Neural cell (in vitro differentiated cells): Measurements from ENCODE around the gene CEP295NL. TPM values are rescaled to one million over a fixed set of nuclear protein-coding genes. Genes with fewer than 3 reads are reported as not detected.
A peak's percentile ranks its signal among the peaks of the same experiment; 100 is the strongest.

Source experiments
- H2AFZ ChIP-seq: fragments of 200-600, 300-800 bp; sonication (generic), shearing (Covaris generic); 2 replicates; pipeline ENCODE4 v1.6.0; 2014; ENCODE audit warnings: low read depth, mild to moderate bottlenecking, antibody characterized with exemption, low read length, moderate library complexity
- H3F3A ChIP-seq: fragments of 200-600 bp; shearing (Covaris generic); 2 replicates; pipeline ENCODE4 v1.6.1; 2016; ENCODE audit warnings: mild to moderate bottlenecking, moderate library complexity, mixed read lengths, antibody characterized with exemption, low read length; ENCODE audit not compliant: insufficient read depth, poor library complexity, severe bottlenecking
- H3K27ac ChIP-seq: fragments of 200-600, 300-800 bp; sonication (generic), shearing (Covaris generic); 2 replicates; pipeline ENCODE4 v1.5.1; 2014; ENCODE audit warnings: mild to moderate bottlenecking, low read length, moderate library complexity
- H3K27me3 ChIP-seq: fragments of 300-800, 200-600 bp; sonication (generic), shearing (Covaris generic); 2 replicates; pipeline ENCODE4 v1.6.0; 2014; ENCODE audit warnings: mild to moderate bottlenecking, low read depth, low read length, moderate library complexity; ENCODE audit not compliant: insufficient read depth
- H3K36me3 ChIP-seq: fragments of 300-800, 200-600 bp; sonication (generic), shearing (Covaris generic); 2 replicates; pipeline ENCODE4 v1.5.1; 2014; ENCODE audit warnings: mild to moderate bottlenecking, antibody characterized with exemption, low read length, moderate library complexity; ENCODE audit not compliant: insufficient read depth
- H3K4me2 ChIP-seq: fragments of 300-800, 200-600 bp; sonication (generic), shearing (Covaris generic); 2 replicates; pipeline ENCODE4 v1.6.0; 2014; ENCODE audit warnings: mild to moderate bottlenecking, low read length
- H3K4me3 ChIP-seq: fragments of 300-800, 200-600 bp; sonication (generic), shearing (Covaris generic); 2 replicates; pipeline ENCODE4 v1.5.1; 2014; ENCODE audit warnings: mild to moderate bottlenecking, low read length, moderate library complexity
- H3K79me2 ChIP-seq: fragments of 200-600 bp; shearing (Covaris generic); replicated peaks from 2 replicates; pipeline ENCODE4 v1.6.0; 2014; ENCODE audit warnings: mild to moderate bottlenecking, low read length, moderate library complexity; ENCODE audit not compliant: insufficient read depth
- H3K9ac ChIP-seq: fragments of 300-800, 200-600 bp; sonication (generic), shearing (Covaris generic); 2 replicates; pipeline ENCODE4 v1.6.1; 2016; ENCODE audit warnings: mild to moderate bottlenecking, low read length, mixed read lengths
- H3K9me2 ChIP-seq: fragments of 200-600 bp; shearing (Covaris generic); 2 replicates; pipeline ENCODE4 v1.6.1; 2016; ENCODE audit warnings: mild to moderate bottlenecking, low read length, mixed read lengths; ENCODE audit not compliant: insufficient read depth
- H3K9me3 ChIP-seq: fragments of 200-600, 300-800 bp; sonication (generic), shearing (Covaris generic); 2 replicates; pipeline ENCODE4 v1.6.1; 2016; ENCODE audit warnings: mild to moderate bottlenecking, mixed run types, low read length, moderate library complexity, mixed read lengths
- H4K20me1 ChIP-seq: fragments of 200-600 bp; shearing (Covaris generic); 2 replicates; pipeline ENCODE4 v1.6.1; 2016; ENCODE audit warnings: mild to moderate bottlenecking, mixed run types; ENCODE audit not compliant: insufficient read depth
- EP300 ChIP-seq: fragments of 450-650 bp; conservative IDR thresholded peaks from 2 replicates; pipeline ENCODE4 v1.6.1; 2014; ENCODE audit warnings: antibody characterized with exemption, mild to moderate bottlenecking, moderate library complexity; ENCODE audit not compliant: poor library complexity, severe bottlenecking
- EZH2 ChIP-seq: fragments of 200-600, 300-800 bp; shearing (Covaris generic), sonication (generic); IDR thresholded peaks from 2 replicates; pipeline ENCODE4 v1.6.1; 2014; ENCODE audit warnings: antibody characterized with exemption, low read length, borderline replicate concordance, mild to moderate bottlenecking; ENCODE audit not compliant: insufficient read depth, poor library complexity, severe bottlenecking
- RAD21 ChIP-seq: fragments of 450-650 bp; conservative IDR thresholded peaks from 2 replicates; pipeline ENCODE4 v1.6.1; 2014; ENCODE audit warnings: antibody characterized with exemption, mild to moderate bottlenecking, moderate library complexity
- TAF1 ChIP-seq: IDR thresholded peaks from 2 replicates; pipeline ENCODE4 v1.6.1; 2012; ENCODE audit warnings: low read depth
- polyA plus RNA-seq: library from polyadenylated mRNA; depleted of rRNA; stranded (reverse); fragments of >200 nt; gene quantifications from 2 replicates; pipeline ENCODE4 v1.2.3, GENCODE V29; 2014
- TF ChIP-seq, protein P1 (sequence below): fragments of 450-650 bp; IDR thresholded peaks from 2 replicates; pipeline ENCODE4 v1.5.1; 2014; ENCODE audit warnings: antibody characterized with exemption, mild to moderate bottlenecking, moderate library complexity; ENCODE audit not compliant: poor library complexity, severe bottlenecking

CEP295NL gene
- polyA plus RNA-seq, 1 donor from 2014 or later, result not detected

DNA sequence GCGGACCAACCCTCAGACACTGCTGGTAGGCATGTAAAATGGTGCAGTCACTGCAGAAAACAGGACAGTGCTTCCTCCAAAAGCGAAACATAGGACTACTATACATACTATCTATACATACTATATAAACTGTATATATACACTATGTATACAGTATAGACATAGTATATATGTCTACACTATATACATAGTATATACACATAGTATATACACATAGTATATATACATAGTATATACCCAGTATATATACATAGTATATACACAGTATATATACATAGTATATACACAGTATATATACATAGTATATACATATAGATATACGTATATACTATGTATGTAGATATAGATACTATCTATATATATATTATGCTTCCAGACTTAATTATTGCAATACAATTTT, 55.9 kb downstream of the CEP295NL start:
- H3K4me3 ChIP-seq, result no peak overlapping the region
- no peaks in the 10 kb centered on the region for H3K9me3 ChIP-seq
- H3K79me2 ChIP-seq, result no peaks in the 10 kb centered on the region
- H3K36me3 ChIP-seq, result no peaks in the 10 kb centered on the region
- H3F3A ChIP-seq, result no peaks in the 10 kb centered on the region
- H3K9ac ChIP-seq, result no peak overlapping the region
- H3K27ac ChIP-seq, result no peak overlapping the region
- H3K4me2 ChIP-seq, result no peak overlapping the region
- no peak overlapping the region for H2AFZ ChIP-seq
- no peaks in the 10 kb centered on the region for H3K27me3 ChIP-seq
- TF ChIP-seq TAF1 (no peak), EP300 (no peak)
- TF ChIP-seq, protein P1, sequence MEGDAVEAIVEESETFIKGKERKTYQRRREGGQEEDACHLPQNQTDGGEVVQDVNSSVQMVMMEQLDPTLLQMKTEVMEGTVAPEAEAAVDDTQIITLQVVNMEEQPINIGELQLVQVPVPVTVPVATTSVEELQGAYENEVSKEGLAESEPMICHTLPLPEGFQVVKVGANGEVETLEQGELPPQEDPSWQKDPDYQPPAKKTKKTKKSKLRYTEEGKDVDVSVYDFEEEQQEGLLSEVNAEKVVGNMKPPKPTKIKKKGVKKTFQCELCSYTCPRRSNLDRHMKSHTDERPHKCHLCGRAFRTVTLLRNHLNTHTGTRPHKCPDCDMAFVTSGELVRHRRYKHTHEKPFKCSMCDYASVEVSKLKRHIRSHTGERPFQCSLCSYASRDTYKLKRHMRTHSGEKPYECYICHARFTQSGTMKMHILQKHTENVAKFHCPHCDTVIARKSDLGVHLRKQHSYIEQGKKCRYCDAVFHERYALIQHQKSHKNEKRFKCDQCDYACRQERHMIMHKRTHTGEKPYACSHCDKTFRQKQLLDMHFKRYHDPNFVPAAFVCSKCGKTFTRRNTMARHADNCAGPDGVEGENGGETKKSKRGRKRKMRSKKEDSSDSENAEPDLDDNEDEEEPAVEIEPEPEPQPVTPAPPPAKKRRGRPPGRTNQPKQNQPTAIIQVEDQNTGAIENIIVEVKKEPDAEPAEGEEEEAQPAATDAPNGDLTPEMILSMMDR, result no peak
- H3K9me2 ChIP-seq, result no peaks in the 10 kb centered on the region
- no peaks in the 10 kb centered on the region for H4K20me1 ChIP-seq

DNA sequence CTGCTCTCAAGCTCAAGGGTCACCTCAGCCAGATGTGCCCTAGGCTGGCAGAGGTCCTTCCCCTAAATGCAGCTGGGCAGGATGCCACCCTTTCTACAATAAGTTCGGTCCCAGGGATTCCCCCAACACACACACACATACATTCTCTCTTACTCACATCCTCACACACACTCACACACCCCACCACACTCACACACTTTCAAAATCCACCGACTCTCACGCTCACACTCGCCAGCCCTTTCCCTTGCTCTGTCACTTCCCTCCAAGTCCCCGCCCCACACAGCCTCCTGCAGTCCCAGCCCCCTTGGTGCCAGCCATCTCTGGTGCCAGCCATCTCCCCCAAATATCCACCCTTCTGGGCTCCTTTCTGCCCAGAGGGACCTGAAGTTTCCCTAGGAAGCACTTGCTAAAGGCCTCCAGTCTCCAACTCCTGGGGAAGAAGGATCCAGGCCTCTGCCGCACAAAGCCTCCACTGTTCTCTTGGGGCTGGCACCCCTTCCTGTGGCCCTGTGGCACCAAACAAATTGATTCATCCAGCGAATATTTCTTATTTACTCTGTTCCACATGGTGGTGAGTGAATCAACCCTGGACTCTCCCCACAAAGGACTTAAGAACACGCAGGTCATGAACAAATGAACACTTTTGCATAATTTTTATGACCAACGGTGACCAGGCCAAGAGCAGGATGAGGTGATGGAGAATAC, 58.5 kb downstream of the CEP295NL start:
- Histone ChIP-seq H3K4me3 (no peak overlapping the region), H3K36me3 (no peaks in the 10 kb centered on the region), H3K79me2 (peaks cover 3% of the 10 kb centered on the region), H4K20me1 (no peaks in the 10 kb centered on the region), H2AFZ (no peak overlapping the region), H3K27ac (no peak overlapping the region), H3K9me3 (no peaks in the 10 kb centered on the region), H3K9me2 (no peaks in the 10 kb centered on the region), H3F3A (no peaks in the 10 kb centered on the region), H3K27me3 (no peaks in the 10 kb centered on the region), H3K9ac (no peak overlapping the region), H3K4me2 (no peak overlapping the region)
- no peak for TF ChIP-seq TAF1
- TF ChIP-seq RAD21, result no peak

DNA sequence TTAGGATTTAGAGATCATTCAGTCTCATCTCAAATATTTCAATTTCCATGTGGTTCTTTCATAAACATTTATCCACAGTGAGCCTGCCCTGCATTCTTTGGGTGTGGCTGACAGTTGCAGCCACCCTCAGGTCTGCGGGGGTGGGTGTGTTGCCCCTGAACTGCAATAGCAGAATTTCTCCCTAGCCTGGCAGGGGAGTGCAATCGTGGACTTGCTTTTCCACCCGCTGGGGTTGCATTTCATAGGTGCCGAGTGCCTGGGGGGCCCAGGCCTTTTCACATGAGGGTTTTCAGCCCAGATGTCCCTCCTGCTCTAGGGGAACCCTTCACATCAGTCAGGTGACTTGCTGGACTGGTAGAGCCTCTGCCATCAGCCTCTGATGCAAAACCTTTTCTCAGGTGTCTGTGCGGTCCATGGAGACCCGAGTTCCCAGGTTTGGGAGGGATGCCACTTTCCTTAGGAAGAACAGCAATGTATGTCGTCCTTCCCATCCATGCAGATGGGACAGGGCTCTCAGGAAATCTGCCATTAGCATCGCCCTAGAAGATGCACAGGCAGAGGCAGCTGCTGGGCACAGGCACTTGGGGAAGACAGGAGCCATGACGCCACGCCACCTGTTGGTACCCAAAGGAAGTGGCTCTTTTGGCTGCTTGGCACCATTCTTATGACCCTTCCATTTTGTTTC, 60.0 kb downstream of the CEP295NL start:
- no peaks in the 10 kb centered on the region for H3F3A ChIP-seq
- H4K20me1 ChIP-seq, result no peaks in the 10 kb centered on the region
- no peaks in the 10 kb centered on the region for H3K36me3 ChIP-seq
- no peak overlapping the region for H3K9ac ChIP-seq
- peaks cover 12% of the 10 kb centered on the region for H3K79me2 ChIP-seq
- H3K9me3 ChIP-seq, result no peaks in the 10 kb centered on the region
- no peaks in the 10 kb centered on the region for H3K27me3 ChIP-seq
- no peak overlapping the region for H3K4me3 ChIP-seq
- H2AFZ ChIP-seq, result no peak overlapping the region
- no peaks in the 10 kb centered on the region for H3K9me2 ChIP-seq
- no peak overlapping the region for H3K4me2 ChIP-seq
- TF ChIP-seq EZH2, result no peak
- TF ChIP-seq, protein P1, result peak; percentile 42
- H3K27ac ChIP-seq, result no peak overlapping the region
